Measurements from ENCODE around the gene GIGYF1.
A peak's percentile ranks its signal among the peaks of the same experiment; 100 is the strongest.

Gene GIGYF1

DNA sequence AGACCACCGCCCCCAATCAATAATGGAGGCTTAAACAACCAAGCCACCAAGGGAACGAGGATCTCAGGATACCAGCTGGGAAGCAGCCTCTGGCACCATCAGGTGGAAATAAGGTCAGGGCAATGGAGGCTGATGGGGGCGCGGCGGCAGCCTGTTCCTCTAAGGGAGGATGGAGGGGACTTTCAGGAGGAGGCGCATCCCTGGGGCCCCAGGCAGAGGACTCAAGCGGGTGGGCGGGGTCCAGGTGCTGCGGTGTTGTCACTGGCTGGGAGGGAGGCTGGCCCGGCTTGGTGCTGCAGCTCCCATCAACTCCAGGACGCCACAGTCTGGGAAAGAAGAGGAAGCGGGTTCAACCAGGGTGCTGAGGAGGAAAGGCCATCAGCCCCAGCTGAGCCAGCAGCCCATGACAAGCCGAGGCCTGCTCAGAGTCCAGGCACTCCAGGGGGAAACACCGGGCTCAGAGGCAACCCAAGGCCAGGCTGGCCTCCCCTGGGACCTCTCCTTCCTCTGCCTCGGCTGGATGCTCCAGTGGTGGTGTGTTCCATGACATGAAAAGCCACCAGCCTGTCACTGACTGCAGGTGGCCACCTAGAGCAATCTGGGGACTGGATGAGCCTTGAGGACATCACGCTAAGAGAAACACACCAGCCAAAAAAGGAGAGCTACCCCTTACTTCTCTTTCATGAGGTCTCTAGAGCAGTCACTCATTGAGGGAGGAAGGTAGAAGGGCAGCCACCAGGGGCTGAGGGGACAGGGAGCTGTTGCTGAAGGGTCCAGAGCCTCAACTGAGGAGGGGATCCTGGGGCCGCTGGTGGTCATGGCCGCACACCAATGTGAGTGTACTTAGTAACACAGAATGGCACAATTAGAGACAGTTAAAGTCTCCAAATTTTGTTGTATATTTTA is 4.6 kb downstream of the GIGYF1 start:
- POLR2A ChIA-PET (ENCODE audit: low non-redundant PET) = no interaction called here
- H3K27ac ChIP-seq = peak overlapping the region; percentile 85
- TF ChIP-seq, protein P1, sequence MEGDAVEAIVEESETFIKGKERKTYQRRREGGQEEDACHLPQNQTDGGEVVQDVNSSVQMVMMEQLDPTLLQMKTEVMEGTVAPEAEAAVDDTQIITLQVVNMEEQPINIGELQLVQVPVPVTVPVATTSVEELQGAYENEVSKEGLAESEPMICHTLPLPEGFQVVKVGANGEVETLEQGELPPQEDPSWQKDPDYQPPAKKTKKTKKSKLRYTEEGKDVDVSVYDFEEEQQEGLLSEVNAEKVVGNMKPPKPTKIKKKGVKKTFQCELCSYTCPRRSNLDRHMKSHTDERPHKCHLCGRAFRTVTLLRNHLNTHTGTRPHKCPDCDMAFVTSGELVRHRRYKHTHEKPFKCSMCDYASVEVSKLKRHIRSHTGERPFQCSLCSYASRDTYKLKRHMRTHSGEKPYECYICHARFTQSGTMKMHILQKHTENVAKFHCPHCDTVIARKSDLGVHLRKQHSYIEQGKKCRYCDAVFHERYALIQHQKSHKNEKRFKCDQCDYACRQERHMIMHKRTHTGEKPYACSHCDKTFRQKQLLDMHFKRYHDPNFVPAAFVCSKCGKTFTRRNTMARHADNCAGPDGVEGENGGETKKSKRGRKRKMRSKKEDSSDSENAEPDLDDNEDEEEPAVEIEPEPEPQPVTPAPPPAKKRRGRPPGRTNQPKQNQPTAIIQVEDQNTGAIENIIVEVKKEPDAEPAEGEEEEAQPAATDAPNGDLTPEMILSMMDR (conservative IDR thresholded peaks at IDR 0.05; ENCODE audit: low read depth) = no peak

DNA sequence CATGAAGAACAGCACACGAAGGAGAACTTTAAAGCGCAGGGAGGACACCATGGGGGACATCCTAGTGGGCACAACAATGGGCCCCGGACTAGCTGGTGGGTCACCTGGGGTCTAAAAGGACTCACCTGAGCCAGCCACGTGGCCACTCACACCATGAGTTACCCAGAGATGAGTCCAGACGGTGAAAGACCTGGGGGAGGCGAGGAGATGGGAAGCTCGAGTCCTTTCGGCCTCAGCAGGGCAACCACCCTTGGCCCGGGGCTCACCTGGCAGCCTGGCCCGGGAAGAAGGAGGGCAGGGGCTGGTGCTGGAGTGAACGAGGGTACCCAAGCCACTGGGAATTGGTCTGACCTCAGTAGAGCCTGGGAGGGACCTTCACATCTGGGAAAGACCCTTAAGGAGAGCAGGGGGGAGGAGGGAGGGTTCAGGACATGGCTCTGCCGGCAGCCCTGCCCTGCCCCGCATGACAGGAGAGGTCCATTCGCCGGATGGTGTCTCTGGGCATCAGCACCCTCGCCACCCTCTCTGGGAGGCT is 5.7 kb downstream of the GIGYF1 start:
- TF ChIP-seq, protein P1 (conservative IDR thresholded peaks at IDR 0.05; ENCODE audit: low read depth) = no peak
- DNase-seq (ENCODE audit: low spot score) = no peak

More for the DNA sequence above, 4.6 kb downstream of the GIGYF1 start:
- no peak for DNase-seq (ENCODE audit: low spot score)
- CTCF ChIA-PET = interaction anchor here (0.6 to 1.4 kb wide), 4 partner anchors 9 to 256 kb away, joined by 3 to 6 read pairs (median 4); partner anchors contain the start of gene POP7

DNA sequence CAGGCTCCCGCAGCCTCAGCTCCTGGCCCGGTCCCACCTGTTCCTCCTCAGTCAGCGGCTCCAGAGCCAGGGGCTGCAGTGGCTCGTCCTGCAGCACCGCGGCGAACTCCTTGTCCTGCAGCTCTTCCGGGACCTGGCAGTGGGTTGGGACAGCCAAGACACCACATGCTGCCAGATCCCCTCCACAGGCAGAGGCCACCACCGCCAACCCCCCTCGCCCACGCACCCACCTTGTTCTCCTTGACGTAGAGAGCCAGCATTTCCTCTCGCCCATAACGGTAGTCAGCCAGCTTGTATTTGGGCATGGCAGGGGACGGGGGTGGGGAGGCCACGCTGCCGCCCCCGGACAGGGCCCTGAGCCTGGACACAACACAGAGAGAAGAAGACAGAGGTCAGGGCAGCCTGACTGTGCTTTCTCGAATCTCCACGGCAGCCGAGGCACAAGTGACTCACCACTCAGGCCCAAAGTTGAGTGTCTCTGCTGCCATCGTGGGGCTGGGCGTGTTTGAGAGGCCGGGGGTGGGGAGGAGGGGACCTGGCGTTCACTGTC is 6.2 kb downstream of the GIGYF1 start:
- DNase-seq (ENCODE audit: low spot score) = no peak
- ChIA-PET CTCF (interaction anchor here (1.0 kb wide), 1 partner anchor 13 kb away, joined by 3 read pairs; no protein-coding TSS in a partner anchor), POLR2A (ENCODE audit: low non-redundant PET) (interaction anchor here (0.6 kb wide), 1 partner anchor 8 kb away, joined by 3 read pairs; no protein-coding TSS in a partner anchor)
- TF ChIP-seq, protein P1 (conservative IDR thresholded peaks at IDR 0.05; ENCODE audit: low read depth) = no peak
- H3K27ac ChIP-seq = peak overlapping the region; percentile 85

More for the DNA sequence above, 5.7 kb downstream of the GIGYF1 start:
- ChIA-PET POLR2A (ENCODE audit: low non-redundant PET) (no interaction called here), CTCF (interaction anchor here (1.0 kb wide), 1 partner anchor 14 kb away, joined by 3 read pairs; no protein-coding TSS in a partner anchor)
- peak overlapping the region; percentile 85 for H3K27ac ChIP-seq

DNA sequence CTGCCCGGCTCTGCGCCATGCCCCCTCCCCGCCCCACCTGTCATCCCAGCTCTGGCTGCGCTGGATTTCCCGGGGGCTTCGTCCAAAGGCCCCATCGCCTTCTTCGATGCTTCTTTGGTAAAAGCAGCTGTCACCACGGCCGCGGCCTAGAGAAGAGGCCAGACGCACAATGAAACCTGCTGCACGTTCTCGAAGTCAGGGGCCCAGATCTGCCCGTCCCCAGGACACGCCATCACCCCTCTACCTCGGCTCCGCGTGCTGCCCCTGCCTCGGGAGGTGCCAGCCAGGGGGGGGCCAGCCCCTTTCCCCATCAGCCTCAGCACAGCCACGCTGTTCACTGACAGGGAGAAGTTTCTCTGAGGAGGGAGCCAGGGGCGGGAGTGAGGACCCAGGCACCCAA is 6.8 kb downstream of the GIGYF1 start:
- TF ChIP-seq, protein P1 (conservative IDR thresholded peaks at IDR 0.05; ENCODE audit: low read depth) = no peak
- POLR2A ChIA-PET (ENCODE audit: low non-redundant PET) = interaction anchor here (0.6 kb wide), 1 partner anchor 7 kb away, joined by 3 read pairs; no protein-coding TSS in a partner anchor
- peak overlapping the region; percentile 85 for H3K27ac ChIP-seq
- no peak for DNase-seq (ENCODE audit: low spot score)
- CTCF ChIA-PET = interaction anchor here (1.0 kb wide), 1 partner anchor 12 kb away, joined by 3 read pairs; no protein-coding TSS in a partner anchor

DNA sequence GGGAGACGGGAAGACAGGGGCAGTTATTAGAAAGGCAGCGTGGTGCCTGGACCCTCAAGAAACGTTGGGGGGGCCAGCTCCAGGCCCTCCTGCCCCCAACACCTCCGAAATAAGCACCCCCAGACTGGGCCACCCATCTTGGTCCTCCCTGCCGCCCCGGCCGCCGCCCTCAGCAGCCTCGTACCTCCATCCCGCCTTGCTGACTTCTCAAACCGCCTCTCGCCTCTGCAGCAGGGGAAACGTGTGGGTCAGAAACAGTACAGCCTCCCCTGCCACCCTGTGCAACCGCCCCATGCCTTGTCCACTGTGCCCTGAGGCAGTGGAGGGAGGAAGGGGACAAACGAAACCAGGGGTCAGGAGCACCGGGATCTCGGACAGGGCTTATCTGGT is 7.2 kb downstream of the GIGYF1 start:
- CTCF ChIA-PET = no interaction called here
- H3K27ac ChIP-seq = peak overlapping the region; percentile 85; the same call in 1 of the 2 replicates
- POLR2A ChIA-PET (ENCODE audit: low non-redundant PET) = no interaction called here
- TF ChIP-seq, protein P1 (conservative IDR thresholded peaks at IDR 0.05; ENCODE audit: low read depth) = no peak
- DNase-seq (ENCODE audit: low spot score) = no peak

DNA sequence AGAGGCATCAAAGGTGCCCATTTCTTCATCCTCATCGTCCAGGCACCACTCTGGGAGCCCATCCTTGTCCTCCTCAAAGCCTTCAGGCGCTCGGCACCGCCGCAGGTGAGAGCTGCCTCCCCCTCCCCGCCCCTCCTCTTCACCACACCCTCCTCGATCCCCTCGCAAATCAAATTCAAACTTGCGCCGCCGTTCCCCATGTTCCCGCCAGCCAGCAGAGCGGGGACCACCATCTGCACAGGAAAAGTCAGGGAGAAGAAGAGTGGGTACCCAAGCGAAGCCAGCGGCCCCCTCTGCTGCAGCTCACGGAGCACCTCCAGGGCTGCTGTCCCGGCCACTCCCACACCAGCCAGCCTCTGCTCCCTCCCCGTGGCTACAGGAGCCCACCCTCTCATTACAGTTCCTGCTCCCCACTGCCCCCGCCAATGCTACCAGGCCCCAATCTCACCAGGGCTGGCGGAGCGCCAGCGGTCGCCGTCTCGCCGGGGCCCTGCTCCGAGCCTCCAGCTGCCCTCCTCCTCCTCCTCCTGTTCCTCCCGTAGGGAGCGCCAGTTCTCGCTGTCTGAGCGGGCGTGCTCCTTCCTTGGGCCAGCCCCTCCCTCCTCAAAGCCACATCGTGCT is 7.7 kb downstream of the GIGYF1 start:
- DNase-seq (ENCODE audit: low spot score) = no peak
- TF ChIP-seq, protein P1 (conservative IDR thresholded peaks at IDR 0.05; ENCODE audit: low read depth) = no peak
- H3K27ac ChIP-seq = peak overlapping the region; percentile 92
- CTCF ChIA-PET = interaction anchor here (1.1 kb wide), 1 partner anchor 47 kb away, joined by 5 read pairs; no protein-coding TSS in a partner anchor
- POLR2A ChIA-PET (ENCODE audit: low non-redundant PET) = no interaction called here

All from RWPE1 (cell line).